Parathyroid adenoma (tissue), 2 donors: ENCODE measurements around the gene PLCB1.

Experiments
- H2AFZ ChIP-seq: fragments of 300-600 bp; sonication (generic); one replicate; pipeline ENCODE4 v1.7.0; 2017; ENCODE audit warnings: antibody characterized with exemption, mild to moderate bottlenecking
- H3K27ac ChIP-seq: fragments of 300-600 bp; sonication (generic); one replicate; pipeline ENCODE4 v1.7.0; 2017
- H3K27me3 ChIP-seq: fragments of 300-600 bp; sonication (generic); one replicate; pipeline ENCODE4 v1.7.0; 2017; ENCODE audit warnings: low read length; ENCODE audit not compliant: control insufficient read depth, insufficient read depth
- H3K36me3 ChIP-seq: fragments of 300-600 bp; sonication (generic); one replicate; pipeline ENCODE4 v1.7.0; 2017; ENCODE audit warnings: low read length; ENCODE audit not compliant: control insufficient read depth, insufficient read depth
- H3K4me1 ChIP-seq: fragments of 300-600 bp; sonication (generic); one replicate; pipeline ENCODE4 v1.7.0; 2017; ENCODE audit warnings: control low read depth
- H3K4me2 ChIP-seq: fragments of 300-600 bp; sonication (generic); one replicate; pipeline ENCODE4 v1.7.0; 2017; ENCODE audit warnings: low read length
- H3K4me3 ChIP-seq: fragments of 300-600 bp; sonication (generic); one replicate; pipeline ENCODE4 v1.7.0; 2017; ENCODE audit warnings: low read depth, low read length
- H3K79me2 ChIP-seq: fragments of 300-600 bp; sonication (generic); one replicate; pipeline ENCODE4 v1.7.0; 2017; ENCODE audit warnings: control low read depth
- H3K9ac ChIP-seq: fragments of 300-600 bp; sonication (generic); one replicate; pipeline ENCODE4 v1.7.0; 2017; ENCODE audit warnings: mild to moderate bottlenecking
- H3K9me3 ChIP-seq: fragments of 300-600 bp; sonication (generic); one replicate; pipeline ENCODE4 v1.7.0; 2017; ENCODE audit warnings: low read length; ENCODE audit not compliant: control insufficient read depth
- CTCF ChIP-seq: fragments of 300-600 bp; sonication (generic); IDR thresholded peaks from one replicate; pipeline ENCODE4 v1.7.0; 2017; ENCODE audit warnings: antibody characterized with exemption, mild to moderate bottlenecking
- donor health status: primary hyperparathyroidism.

Gene PLCB1

GRCh38 chr20:8581446-8582183 is 449.5 kb downstream of the PLCB1 start:
- Histone ChIP-seq H3K4me2 (no peak overlapping the region), H3K27ac (no peak overlapping the region), H3K36me3 (no peaks in the 10 kb centered on the region), H3K9ac (no peak overlapping the region), H3K79me2 (peaks cover 10% of the 10 kb centered on the region), H3K4me3 (no peak overlapping the region), H3K9me3 (no peaks in the 10 kb centered on the region), H2AFZ (no peak overlapping the region), H3K4me1 (no peaks in the 10 kb centered on the region), H3K27me3 (no peaks in the 10 kb centered on the region)
- no peak for TF ChIP-seq CTCF

GRCh38 chr20:8583012-8583565 is 451.0 kb downstream of the PLCB1 start:
- no peak overlapping the region for H3K4me2 ChIP-seq
- no peaks in the 10 kb centered on the region for H3K27me3 ChIP-seq
- peaks cover 10% of the 10 kb centered on the region for H3K79me2 ChIP-seq
- H3K4me1 ChIP-seq, result no peaks in the 10 kb centered on the region
- H3K36me3 ChIP-seq, result no peaks in the 10 kb centered on the region
- no peak overlapping the region for H3K4me3 ChIP-seq
- TF ChIP-seq CTCF, result no peak
- H2AFZ ChIP-seq, result no peak overlapping the region
- no peaks in the 10 kb centered on the region for H3K9me3 ChIP-seq
- H3K27ac ChIP-seq, result no peak overlapping the region
- H3K9ac ChIP-seq, result no peak overlapping the region

DNA sequence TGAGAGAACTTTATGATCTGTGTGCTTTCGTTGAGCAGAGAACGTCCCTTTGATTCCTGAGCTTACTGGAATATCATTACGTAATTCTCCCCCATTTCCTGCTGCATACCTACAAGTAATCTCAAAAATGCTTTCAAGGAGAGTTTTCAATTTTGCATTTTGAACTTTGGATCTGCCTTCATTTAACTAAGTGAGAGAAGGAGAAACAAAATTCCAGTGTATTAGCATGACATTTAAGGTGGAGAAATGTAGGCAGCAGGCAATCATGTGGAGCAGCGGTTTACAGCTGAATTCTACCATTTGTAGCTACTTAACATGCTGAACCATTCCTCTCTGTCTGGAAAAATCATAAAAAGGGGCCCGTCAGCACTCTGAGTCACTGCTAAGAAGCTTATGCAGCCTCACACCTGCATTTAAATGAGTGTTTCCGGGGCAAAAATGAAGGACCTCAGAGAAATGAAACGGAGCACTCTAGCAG is 451.5 kb downstream of the PLCB1 start:
- Histone ChIP-seq H3K4me3 (no peak overlapping the region), H2AFZ (no peak overlapping the region), H3K27ac (no peak overlapping the region), H3K9me3 (no peaks in the 10 kb centered on the region), H3K36me3 (no peaks in the 10 kb centered on the region), H3K4me2 (no peak overlapping the region), H3K79me2 (peaks cover 10% of the 10 kb centered on the region), H3K4me1 (no peaks in the 10 kb centered on the region), H3K9ac (no peak overlapping the region), H3K27me3 (no peaks in the 10 kb centered on the region)
- no peak for TF ChIP-seq CTCF

GRCh38 chr20:8587251-8587650 is 455.2 kb downstream of the PLCB1 start:
- Histone ChIP-seq H3K9me3 (no peaks in the 10 kb centered on the region), H3K4me3 (no peak overlapping the region), H3K4me2 (no peak overlapping the region), H3K27me3 (no peaks in the 10 kb centered on the region), H3K36me3 (no peaks in the 10 kb centered on the region), H3K27ac (no peak overlapping the region), H3K4me1 (no peaks in the 10 kb centered on the region), H3K79me2 (no peaks in the 10 kb centered on the region), H3K9ac (no peak overlapping the region), H2AFZ (no peak overlapping the region)
- TF ChIP-seq CTCF, result no peak

DNA sequence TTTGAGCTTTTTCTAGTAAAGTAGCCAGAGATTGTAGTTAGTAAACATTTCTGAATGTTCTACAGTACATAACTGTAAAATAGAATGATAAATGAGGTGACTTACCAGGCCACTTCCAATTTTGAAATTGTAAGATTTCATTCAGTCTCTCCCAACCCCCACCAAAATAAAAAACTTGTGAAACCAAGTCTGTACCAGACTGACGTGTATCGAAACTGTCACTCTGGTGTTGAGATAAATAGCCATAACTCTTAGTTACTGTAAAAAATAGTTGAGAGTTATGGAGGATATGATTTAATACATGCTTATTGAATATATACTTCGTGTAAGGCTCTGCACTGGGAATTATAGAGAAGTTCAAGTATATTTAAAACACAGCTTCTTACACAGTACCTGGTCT is 455.7 kb downstream of the PLCB1 start:
- no peak overlapping the region for H2AFZ ChIP-seq
- H3K4me3 ChIP-seq, result no peak overlapping the region
- no peaks in the 10 kb centered on the region for H3K9me3 ChIP-seq
- H3K9ac ChIP-seq, result no peak overlapping the region
- H3K79me2 ChIP-seq, result no peaks in the 10 kb centered on the region
- no peaks in the 10 kb centered on the region for H3K36me3 ChIP-seq
- no peak for TF ChIP-seq CTCF
- H3K4me2 ChIP-seq, result no peak overlapping the region
- no peaks in the 10 kb centered on the region for H3K27me3 ChIP-seq
- H3K4me1 ChIP-seq, result no peaks in the 10 kb centered on the region
- no peak overlapping the region for H3K27ac ChIP-seq
